HG03469 (cell line): ENCODE measurements around the gene EPB41L4B.

Source experiments
- ATAC-seq: cut with Tn5 transposase; IDR thresholded peaks from one replicate; pipeline ENCODE4 v1.9.1; 2021; ENCODE audit warnings: mild to moderate bottlenecking, moderate library complexity, moderate number of reproducible peaks; ENCODE audit not compliant: unreplicated experiment

Gene EPB41L4B

GRCh38 chr9:109321727-109322126, 868 bp upstream of the EPB41L4B start:
- no peak for ATAC-seq

GRCh38 chr9:109320331-109320741, 523 bp downstream of the EPB41L4B start:
- ATAC-seq = peak; percentile 5

GRCh38 chr9:109319626-109320241, 1.1 kb downstream of the EPB41L4B start:
- ATAC-seq = no peak

GRCh38 chr9:109319017-109319625, 1.7 kb downstream of the EPB41L4B start:
- ATAC-seq = no peak

- ATAC-seq = no peak
These were observed 2.7 kb downstream of the EPB41L4B start for GRCh38 chr9:109317979-109318741.

GRCh38 chr9:109317311-109317978, 3.4 kb downstream of the EPB41L4B start:
- no peak for ATAC-seq

- no peak for ATAC-seq
These were observed 4.6 kb downstream of the EPB41L4B start for GRCh38 chr9:109316207-109316640.

GRCh38 chr9:109315480-109316206, 5.2 kb downstream of the EPB41L4B start:
- ATAC-seq = no peak

GRCh38 chr9:109314011-109314531, 6.8 kb downstream of the EPB41L4B start:
- ATAC-seq = no peak

GRCh38 chr9:109313351-109313750, 7.5 kb downstream of the EPB41L4B start:
- no peak for ATAC-seq

GRCh38 chr9:109312783-109313182, 8.1 kb downstream of the EPB41L4B start:
- ATAC-seq = no peak

GRCh38 chr9:109311731-109312130, 9.1 kb downstream of the EPB41L4B start:
- ATAC-seq = peak; percentile 74

- ATAC-seq = no peak
These were observed 9.6 kb downstream of the EPB41L4B start for GRCh38 chr9:109311286-109311685.

GRCh38 chr9:109310486-109310901, 10.4 kb downstream of the EPB41L4B start:
- no peak for ATAC-seq

GRCh38 chr9:109309282-109309681, 11.6 kb downstream of the EPB41L4B start:
- no peak for ATAC-seq

- ATAC-seq = no peak
These were observed 13.2 kb downstream of the EPB41L4B start for GRCh38 chr9:109307380-109308240.

GRCh38 chr9:109305801-109306200, 15.1 kb downstream of the EPB41L4B start:
- no peak for ATAC-seq

GRCh38 chr9:109304347-109304746, 16.5 kb downstream of the EPB41L4B start:
- ATAC-seq = no peak

GRCh38 chr9:109303900-109304299, 17.0 kb downstream of the EPB41L4B start:
- ATAC-seq = no peak

GRCh38 chr9:109302606-109303005, 18.3 kb downstream of the EPB41L4B start:
- no peak for ATAC-seq
